Measurements from ENCODE around the gene MYH13.

The MYH13 gene

GRCh38 chr17:10349403-10349802 lies 23.4 kb downstream of the MYH13 start:
- DNase-seq (ENCODE audit: low spot score), result peak; percentile 30
- TF ChIP-seq CTCF (IDR thresholded peaks at IDR 0.05; ENCODE audit: extremely low read depth, missing control alignments), result no peak

GRCh38 chr17:10344816-10345215 lies 28.0 kb downstream of the MYH13 start:
- TF ChIP-seq CTCF (IDR thresholded peaks at IDR 0.05; ENCODE audit: extremely low read depth, missing control alignments), result no peak
- no peak for DNase-seq (ENCODE audit: low spot score)

- no peak for TF ChIP-seq CTCF (IDR thresholded peaks at IDR 0.05; ENCODE audit: extremely low read depth, missing control alignments)
- DNase-seq (ENCODE audit: low spot score), result no peak
Measured at GRCh38 chr17:10339051-10339450, 33.8 kb downstream of the MYH13 start.

- no peak for DNase-seq (ENCODE audit: low spot score)
- TF ChIP-seq CTCF (IDR thresholded peaks at IDR 0.05; ENCODE audit: extremely low read depth, missing control alignments), result no peak
Measured at GRCh38 chr17:10337976-10338375, 34.8 kb downstream of the MYH13 start.

GRCh38 chr17:10337136-10337535 lies 35.7 kb downstream of the MYH13 start:
- no peak for TF ChIP-seq CTCF (IDR thresholded peaks at IDR 0.05; ENCODE audit: extremely low read depth, missing control alignments)
- DNase-seq (ENCODE audit: low spot score), result no peak

- no peak for DNase-seq (ENCODE audit: low spot score)
- no peak for TF ChIP-seq CTCF (IDR thresholded peaks at IDR 0.05; ENCODE audit: extremely low read depth, missing control alignments)
Measured at GRCh38 chr17:10336393-10336792, 36.4 kb downstream of the MYH13 start.

GRCh38 chr17:10332515-10332914 lies 40.3 kb downstream of the MYH13 start:
- no peak for DNase-seq (ENCODE audit: low spot score)
- TF ChIP-seq CTCF (IDR thresholded peaks at IDR 0.05; ENCODE audit: extremely low read depth, missing control alignments), result no peak

Data from GM20000 (cell line).